ENCODE measurements around the gene BCAS1.

BCAS1 gene

GRCh38 chr20:53996584-53997486, 73.6 kb downstream of the BCAS1 start:
- TF ChIP-seq CTCF (conservative IDR thresholded peaks at IDR 0.05; ENCODE audit: control insufficient read depth, insufficient read depth, low read depth, low read length), result no peak
- H3K4me3 ChIP-seq (ENCODE audit: control insufficient read depth, low read depth, low read length), result no peak overlapping the region
- DNase-seq (ENCODE audit: low read depth), result no peak

GRCh38 chr20:53995949-53996348, 74.4 kb downstream of the BCAS1 start:
- no peak for DNase-seq (ENCODE audit: low read depth)
- no peak overlapping the region for H3K4me3 ChIP-seq (ENCODE audit: control insufficient read depth, low read depth, low read length)
- TF ChIP-seq CTCF (conservative IDR thresholded peaks at IDR 0.05; ENCODE audit: control insufficient read depth, insufficient read depth, low read depth, low read length), result no peak

- TF ChIP-seq CTCF (conservative IDR thresholded peaks at IDR 0.05; ENCODE audit: control insufficient read depth, insufficient read depth, low read depth, low read length), result no peak
- no peak for DNase-seq (ENCODE audit: low read depth)
- H3K4me3 ChIP-seq (ENCODE audit: control insufficient read depth, low read depth, low read length), result no peak overlapping the region
Observed at GRCh38 chr20:53994088-53994487, 76.3 kb downstream of the BCAS1 start.

- TF ChIP-seq CTCF (conservative IDR thresholded peaks at IDR 0.05; ENCODE audit: control insufficient read depth, insufficient read depth, low read depth, low read length), result no peak
- no peak for DNase-seq (ENCODE audit: low read depth)
- H3K4me3 ChIP-seq (ENCODE audit: control insufficient read depth, low read depth, low read length), result no peak overlapping the region
Observed at GRCh38 chr20:53993310-53993709, 77.1 kb downstream of the BCAS1 start.

- H3K4me3 ChIP-seq (ENCODE audit: control insufficient read depth, low read depth, low read length), result no peak overlapping the region
- TF ChIP-seq CTCF (conservative IDR thresholded peaks at IDR 0.05; ENCODE audit: control insufficient read depth, insufficient read depth, low read depth, low read length), result no peak
- no peak for DNase-seq (ENCODE audit: low read depth)
Observed at GRCh38 chr20:53990768-53991450, 79.5 kb downstream of the BCAS1 start.

GRCh38 chr20:53990003-53990402, 80.4 kb downstream of the BCAS1 start:
- DNase-seq (ENCODE audit: low read depth), result no peak
- no peak overlapping the region for H3K4me3 ChIP-seq (ENCODE audit: control insufficient read depth, low read depth, low read length)
- TF ChIP-seq CTCF (conservative IDR thresholded peaks at IDR 0.05; ENCODE audit: control insufficient read depth, insufficient read depth, low read depth, low read length), result no peak

Data from fibroblast of mammary gland (primary cell).